Measurements from ENCODE around the gene ARFGEF2. TPM values are rescaled to one million over a fixed set of nuclear protein-coding genes. Genes with fewer than 3 reads are reported as not detected.

Gene ARFGEF2
- total and polyA plus RNA-seq, 10 of the 15 experiments (the other 5 are each of a cell fraction or from before 2014, with no cell fraction given) = 5.2 to 24.1 (median 17.7) TPM

DNA sequence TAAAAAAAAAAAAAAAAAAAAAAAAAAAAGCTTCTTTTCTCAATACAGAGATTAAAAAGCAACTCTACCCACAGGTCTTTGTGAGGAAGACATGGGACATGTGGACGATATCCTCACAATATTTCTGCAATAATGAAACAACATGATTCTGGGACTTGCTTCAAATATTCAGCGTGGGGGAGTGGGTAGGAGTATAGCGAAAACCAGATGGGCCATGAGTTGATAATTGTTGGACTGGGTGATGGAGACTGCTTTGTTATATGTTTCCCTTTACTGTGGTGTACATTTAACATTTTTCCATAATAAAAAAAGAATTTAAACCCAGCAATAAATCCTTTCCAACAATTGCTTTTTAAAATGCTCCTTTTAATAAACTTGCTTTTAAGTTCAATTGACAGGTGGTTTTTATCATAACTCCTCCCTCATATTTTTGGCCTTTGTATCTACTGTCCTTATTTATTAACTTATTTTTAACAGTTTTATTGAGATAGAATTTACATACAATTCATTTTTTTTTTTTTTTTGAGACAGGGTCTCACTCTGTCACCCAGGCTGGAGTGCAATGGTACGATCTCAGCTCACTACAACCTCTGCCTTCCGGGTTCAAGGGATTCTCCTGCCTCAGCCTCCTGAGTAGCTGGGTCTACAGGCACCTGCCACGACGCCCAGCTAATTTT lies 40.4 kb upstream of the ARFGEF2 start (continued):
- TF ChIP-seq MLLT1 (IDR thresholded peaks at IDR 0.05) (no peak), TAF1 (IDR thresholded peaks at IDR 0.05; ENCODE audit: borderline replicate concordance, low read depth, low read length) (no peak), EGR1 (IDR thresholded peaks at IDR 0.05; ENCODE audit: borderline replicate concordance in 1 of 2, low read depth in 2 of 2, low read length in 2 of 2) (no peak), NFXL1 (IDR thresholded peaks at IDR 0.05; ENCODE audit: borderline replicate concordance) (no peak), IRF5 (IDR thresholded peaks at IDR 0.05; ENCODE audit: borderline replicate concordance) (no peak), CEBPZ (IDR thresholded peaks at IDR 0.05; ENCODE audit: low read depth, low read length) (no peak), TCF3 (IDR thresholded peaks at IDR 0.05; ENCODE audit: borderline replicate concordance, insufficient read depth, low read depth, low read length) (no peak)
